GM23248 (cell line): Measurements from ENCODE around the gene PTPN20. TPM values are rescaled to one million over a fixed set of nuclear protein-coding genes. Genes with fewer than 3 reads are reported as not detected.

Source experiments
- DNase-seq: peaks from one replicate; pipeline ENCODE4 v3.0.0-alpha.2; 2015
- H2AFZ ChIP-seq: fragments of 200-600 bp; sonication (generic); 2 replicates; pipeline ENCODE4 v1.6.1; 2016; ENCODE audit warnings: antibody characterized with exemption
- H3F3A ChIP-seq: fragments of 200-600 bp; sonication (generic); 2 replicates; pipeline ENCODE4 v1.6.1; 2016; ENCODE audit warnings: mild to moderate bottlenecking, antibody characterized with exemption, mixed run types; ENCODE audit not compliant: insufficient read depth
- H3K27ac ChIP-seq: fragments of 200-600 bp; sonication (generic); 2 replicates; pipeline ENCODE4 v1.5.1; 2016; ENCODE audit warnings: mild to moderate bottlenecking
- H3K27me3 ChIP-seq: fragments of 200-600 bp; sonication (generic); replicated peaks from 2 replicates; pipeline ENCODE4 v1.6.1; 2016; ENCODE audit warnings: mild to moderate bottlenecking; ENCODE audit not compliant: insufficient read depth
- H3K36me3 ChIP-seq: fragments of 200-600 bp; sonication (generic); 2 replicates; pipeline ENCODE4 v1.6.1; 2016; ENCODE audit warnings: low read depth, mild to moderate bottlenecking
- H3K4me1 ChIP-seq: fragments of 200-600 bp; sonication (generic); 2 replicates; pipeline ENCODE4 v1.6.1; 2016; ENCODE audit warnings: mild to moderate bottlenecking; ENCODE audit not compliant: insufficient read depth
- H3K4me2 ChIP-seq: fragments of 200-600 bp; sonication (generic); one replicate; pipeline ENCODE4 v1.6.1; 2016; ENCODE audit warnings: mild to moderate bottlenecking; ENCODE audit not compliant: unreplicated experiment
- H3K4me3 ChIP-seq: fragments of 200-600 bp; sonication (generic); 2 replicates; pipeline ENCODE4 v1.5.1; 2016; ENCODE audit warnings: mild to moderate bottlenecking
- H3K79me2 ChIP-seq: fragments of 200-600 bp; sonication (generic); 2 replicates; pipeline ENCODE4 v1.6.1; 2016; ENCODE audit warnings: mild to moderate bottlenecking; ENCODE audit not compliant: insufficient read depth
- H3K9ac ChIP-seq: fragments of 200-600 bp; sonication (generic); 2 replicates; pipeline ENCODE4 v1.6.1; 2016; ENCODE audit warnings: mild to moderate bottlenecking
- H3K9me2 ChIP-seq: fragments of 200-600 bp; sonication (generic); 2 replicates; pipeline ENCODE4 v1.6.1; 2016; ENCODE audit warnings: mixed run types, mild to moderate bottlenecking, moderate library complexity; ENCODE audit not compliant: insufficient read depth
- H3K9me3 ChIP-seq: fragments of 200-600 bp; sonication (generic); one replicate; pipeline ENCODE4 v1.6.1; 2017; ENCODE audit warnings: low read depth
- H4K20me1 ChIP-seq: fragments of 200-600 bp; sonication (generic); 2 replicates; pipeline ENCODE4 v1.6.0; 2016; ENCODE audit not compliant: insufficient read depth
- EZH2 ChIP-seq: fragments of 200-600 bp; sonication (generic); IDR thresholded peaks from 2 replicates; pipeline ENCODE4 v1.6.1; 2018; ENCODE audit warnings: antibody characterized with exemption, mild to moderate bottlenecking; ENCODE audit not compliant: insufficient read depth, poor library complexity, severe bottlenecking
- EZH2phosphoT487 ChIP-seq: fragments of 200-600 bp; sonication (generic); IDR thresholded peaks from 2 replicates; pipeline ENCODE4 v1.6.1; 2018; ENCODE audit warnings: antibody characterized with exemption, moderate library complexity, mild to moderate bottlenecking, low read depth; ENCODE audit not compliant: insufficient read depth
- WGBS, 2 experiments: methylation state at CpG; one replicate each; pipeline ENCODE4 v1.1.6; 2015 to 2017; ENCODE audit warnings: low lambda C conversion rate in 2 of 2, low coverage in 1 of 2; ENCODE audit errors: missing lambda C conversion rate in 2 of 2; 5-methylcytosine and 5-hydroxymethylcytosine counted together
- in situ Hi-C: fragments of 300-500 bp; cut with MboI; formaldehyde crosslinking; loops from 2 replicates; pipeline ENCODE4 v1.15.0; 2020
- polyA plus RNA-seq: library from polyadenylated mRNA; unstranded; fragments of >200 nt; fragmentation: Nextera tagmentation; extraction: Ambion mirVana; gene quantifications from 2 replicates; pipeline ENCODE4 v1.2.1, GENCODE V29; 2016
- total RNA-seq: library from RNA; depleted of rRNA; stranded (reverse); fragments of >200 nt; shearing (Covaris generic); gene quantifications from 2 replicates; pipeline ENCODE4 v1.2.3, GENCODE V29; 2014

The PTPN20 gene
- total and polyA plus RNA-seq, 2 experiments from 2014 or later, result 0.15 to 0.22 TPM

DNA sequence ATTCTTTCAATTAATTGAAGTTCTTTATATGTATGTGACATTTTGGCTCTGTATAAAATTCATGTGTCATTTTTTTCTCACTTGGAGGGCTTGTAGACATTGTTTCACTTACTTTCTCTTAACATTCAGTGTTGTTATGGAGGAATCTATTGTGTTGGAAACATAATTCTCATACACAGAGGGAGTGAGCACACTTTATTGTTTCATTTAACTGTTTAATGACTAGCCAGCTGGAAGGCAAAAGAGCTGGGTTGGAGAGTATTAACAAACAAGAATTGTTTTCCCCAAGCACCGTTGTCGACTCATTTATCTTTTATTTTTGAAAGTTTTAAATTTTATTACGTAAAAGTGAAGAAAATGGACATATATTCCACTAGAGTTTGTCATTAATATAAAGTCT is 98.8 kb downstream of the PTPN20 start:
- no peak for DNase-seq
- peaks cover 42% of the 10 kb centered on the region for H3K4me1 ChIP-seq
- TF ChIP-seq EZH2phosphoT487 (no peak), EZH2 (no peak)
- no peaks in the 10 kb centered on the region for H4K20me1 ChIP-seq
- H3K9me2 ChIP-seq, result no peaks in the 10 kb centered on the region
- H3K9ac ChIP-seq, result no peak overlapping the region
- no peaks in the 10 kb centered on the region for H3K27me3 ChIP-seq
- H3K4me2 ChIP-seq, result no peak overlapping the region
- no peak overlapping the region for H3K4me3 ChIP-seq
- WGBS, 2 experiments, result 68 to 80% methylated on average over 3 of the region's 3 CpGs
- H3K9me3 ChIP-seq, result no peaks in the 10 kb centered on the region
- no peak overlapping the region for H3K27ac ChIP-seq
- H2AFZ ChIP-seq, result no peak overlapping the region
- H3K79me2 ChIP-seq, result no peaks in the 10 kb centered on the region
- in situ Hi-C loops, result no loop called here
- no peaks in the 10 kb centered on the region for H3K36me3 ChIP-seq
- peaks cover 29% of the 10 kb centered on the region for H3F3A ChIP-seq

- Histone ChIP-seq H3K9me2 (no peaks in the 10 kb centered on the region), H3K79me2 (no peaks in the 10 kb centered on the region), H3K9me3 (no peaks in the 10 kb centered on the region), H3K4me3 (no peak overlapping the region), H3K27me3 (no peaks in the 10 kb centered on the region), H3K4me1 (peaks cover 42% of the 10 kb centered on the region), H4K20me1 (no peaks in the 10 kb centered on the region), H3F3A (peaks cover 29% of the 10 kb centered on the region), H3K4me2 (no peak overlapping the region), H3K27ac (no peak overlapping the region), H2AFZ (no peak overlapping the region), H3K9ac (no peak overlapping the region), H3K36me3 (no peaks in the 10 kb centered on the region)
- in situ Hi-C loops, result no loop called here
- peak; percentile 14 for DNase-seq
- TF ChIP-seq EZH2 (no peak), EZH2phosphoT487 (no peak)
These were observed 101.0 kb downstream of the PTPN20 start for GRCh38 chr10:47012214-47012613.

DNA sequence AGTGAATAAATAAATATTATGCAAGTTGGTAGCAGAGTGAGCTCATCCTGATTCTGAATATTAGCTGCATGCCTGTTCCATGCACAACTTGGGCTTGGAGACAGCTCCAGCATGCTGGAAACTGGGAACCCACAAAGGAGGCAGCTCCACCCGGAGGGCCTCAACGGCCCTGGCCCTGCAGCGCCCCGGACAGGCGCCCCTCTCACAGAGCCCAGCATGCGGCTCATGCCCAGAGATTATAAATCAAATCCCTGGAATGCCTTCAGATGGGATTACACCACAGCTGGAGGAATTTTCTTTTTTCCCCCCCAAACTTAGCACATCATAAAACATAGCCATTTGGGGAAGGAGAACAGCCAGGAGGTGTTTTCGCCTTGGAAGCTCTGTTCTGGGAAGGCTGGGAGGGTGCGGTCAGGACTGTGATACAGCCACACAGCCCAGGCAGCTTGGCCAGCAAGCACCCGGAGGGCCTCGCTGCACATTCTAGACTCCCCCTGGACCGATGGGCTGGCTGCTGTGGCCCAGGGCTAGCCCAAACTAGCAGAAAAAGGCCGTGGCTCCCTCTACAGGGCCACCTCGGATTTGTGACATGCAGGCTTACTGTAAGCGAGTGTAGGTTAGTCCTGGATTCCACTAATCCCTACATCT is 102.4 kb downstream of the PTPN20 start:
- peaks cover 29% of the 10 kb centered on the region for H3F3A ChIP-seq
- no peaks in the 10 kb centered on the region for H3K79me2 ChIP-seq
- DNase-seq, result peak; percentile 77
- H3K9me3 ChIP-seq, result no peaks in the 10 kb centered on the region
- H2AFZ ChIP-seq, result no peak overlapping the region
- no peaks in the 10 kb centered on the region for H3K27me3 ChIP-seq
- no peaks in the 10 kb centered on the region for H3K9me2 ChIP-seq
- no peaks in the 10 kb centered on the region for H3K36me3 ChIP-seq
- H3K4me1 ChIP-seq, result peaks cover 35% of the 10 kb centered on the region
- in situ Hi-C loops, result no loop called here
- H3K9ac ChIP-seq, result no peak overlapping the region
- WGBS, 2 experiments, result 12 to 17% methylated on average over 13 to 14 of the region's 14 CpGs
- no peak overlapping the region for H3K4me3 ChIP-seq
- peak overlapping the region; percentile 18 for H3K4me2 ChIP-seq
- H4K20me1 ChIP-seq, result no peaks in the 10 kb centered on the region
- peak overlapping the region; percentile 47 for H3K27ac ChIP-seq
- TF ChIP-seq EZH2 (no peak), EZH2phosphoT487 (no peak)

DNA sequence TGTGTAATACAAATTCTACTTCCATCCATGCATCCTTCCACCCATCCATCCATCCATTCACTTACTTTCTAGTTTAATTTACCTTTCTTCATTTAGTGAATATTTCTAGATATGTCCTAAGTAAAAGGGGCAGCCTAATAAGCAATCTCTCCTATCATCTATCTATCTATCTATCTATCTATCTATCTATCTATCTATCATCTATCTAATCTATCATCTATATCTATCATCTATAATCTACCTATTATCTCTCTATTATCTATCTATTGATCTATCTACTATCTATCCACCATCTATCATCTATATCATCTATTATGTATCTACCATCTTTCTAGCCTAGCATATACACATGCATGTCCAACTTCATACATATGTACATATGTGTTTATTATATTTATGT is 104.2 kb downstream of the PTPN20 start:
- no peaks in the 10 kb centered on the region for H3K9me2 ChIP-seq
- H3K9ac ChIP-seq, result no peak overlapping the region
- H3K4me3 ChIP-seq, result no peak overlapping the region
- no peak for TF ChIP-seq EZH2phosphoT487
- no peak for TF ChIP-seq EZH2
- H3K27ac ChIP-seq, result no peak overlapping the region
- H3K27me3 ChIP-seq, result no peaks in the 10 kb centered on the region
- H3K36me3 ChIP-seq, result no peaks in the 10 kb centered on the region
- in situ Hi-C loops, result no loop called here
- no peaks in the 10 kb centered on the region for H3K79me2 ChIP-seq
- no peak for DNase-seq
- peaks cover 26% of the 10 kb centered on the region for H3F3A ChIP-seq
- H2AFZ ChIP-seq, result no peak overlapping the region
- no peak overlapping the region for H3K4me2 ChIP-seq
- no peaks in the 10 kb centered on the region for H4K20me1 ChIP-seq
- no peaks in the 10 kb centered on the region for H3K9me3 ChIP-seq
- peaks cover 29% of the 10 kb centered on the region for H3K4me1 ChIP-seq

GRCh38 chr10:47016564-47016963 is 105.3 kb downstream of the PTPN20 start:
- Histone ChIP-seq H3K9me2 (no peaks in the 10 kb centered on the region), H3K27me3 (no peaks in the 10 kb centered on the region), H3K4me2 (no peak overlapping the region), H3K4me3 (no peak overlapping the region), H3K36me3 (no peaks in the 10 kb centered on the region), H3K79me2 (no peaks in the 10 kb centered on the region), H2AFZ (no peak overlapping the region), H4K20me1 (no peaks in the 10 kb centered on the region), H3F3A (peaks cover 30% of the 10 kb centered on the region), H3K9ac (no peak overlapping the region), H3K9me3 (no peaks in the 10 kb centered on the region), H3K27ac (no peak overlapping the region), H3K4me1 (peaks cover 38% of the 10 kb centered on the region)
- TF ChIP-seq EZH2phosphoT487 (no peak), EZH2 (no peak)
- DNase-seq, result no peak
- 85 to 89% methylated on average over 7 to 8 of the region's 8 CpGs for WGBS, 2 experiments
- in situ Hi-C loops, result no loop called here
